Measurements from ENCODE around the gene ZC3H7B. TPM values are rescaled to one million over a fixed set of nuclear protein-coding genes. Genes with fewer than 3 reads are reported as not detected.

ZC3H7B gene
- total RNA-seq, 1 donor from 2014 or later: 58.2 TPM

GRCh38 chr22:41367039-41367679 lies 65.8 kb downstream of the ZC3H7B start:
- Mint-ChIP-seq H3K4me1 (no peaks in the 10 kb centered on the region), H3K4me3 (no peak overlapping the region), H3K27me3 (peaks cover 8% of the 10 kb centered on the region), H3K36me3 (ENCODE audit: low read depth) (no peaks in the 10 kb centered on the region), H3K9me3 (no peaks in the 10 kb centered on the region), H3K27ac (no peak overlapping the region)
- ChIA-PET POLR2A (no interaction called here), CTCF (no interaction called here)
- intact Hi-C loops (cut with micrococcal nuclease): no loop called here
- no peak for TF ChIP-seq CTCF (IDR thresholded peaks at IDR 0.05)
- ATAC-seq (ENCODE audit: low read depth) (no peak), DNase-seq (no peak)

- POLR2A ChIA-PET: interaction anchor here (0.6 kb wide), 1 partner anchor 89 kb away, joined by 3 read pairs; no protein-coding TSS in a partner anchor
- Mint-ChIP-seq H3K9me3 (no peaks in the 10 kb centered on the region), H3K4me1 (no peaks in the 10 kb centered on the region), H3K36me3 (ENCODE audit: low read depth) (no peaks in the 10 kb centered on the region), H3K27me3 (peaks cover 8% of the 10 kb centered on the region), H3K27ac (no peak overlapping the region), H3K4me3 (no peak overlapping the region)
- no peak for TF ChIP-seq CTCF (IDR thresholded peaks at IDR 0.05)
- no peak for DNase-seq
- no peak for ATAC-seq (ENCODE audit: low read depth)
- intact Hi-C loops (cut with micrococcal nuclease): no loop called here
- CTCF ChIA-PET: no interaction called here
Measured at GRCh38 chr22:41367680-41368542, 66.6 kb downstream of the ZC3H7B start.

GRCh38 chr22:41368543-41369423 lies 67.5 kb downstream of the ZC3H7B start:
- no peak for DNase-seq
- H3K4me1 Mint-ChIP-seq: no peaks in the 10 kb centered on the region
- no peak overlapping the region for H3K27ac Mint-ChIP-seq
- H3K4me3 Mint-ChIP-seq: no peak overlapping the region
- H3K9me3 Mint-ChIP-seq: no peaks in the 10 kb centered on the region
- no peak for TF ChIP-seq CTCF (IDR thresholded peaks at IDR 0.05)
- intact Hi-C loops (cut with micrococcal nuclease): no loop called here
- ChIA-PET CTCF (no interaction called here), POLR2A (no interaction called here)
- no peaks in the 10 kb centered on the region for H3K36me3 Mint-ChIP-seq (ENCODE audit: low read depth)
- no peak for ATAC-seq (ENCODE audit: low read depth)
- H3K27me3 Mint-ChIP-seq: peaks cover 8% of the 10 kb centered on the region

- Mint-ChIP-seq H3K27ac (no peak overlapping the region), H3K4me1 (no peaks in the 10 kb centered on the region), H3K36me3 (ENCODE audit: low read depth) (no peaks in the 10 kb centered on the region), H3K27me3 (peaks cover 8% of the 10 kb centered on the region), H3K9me3 (no peaks in the 10 kb centered on the region), H3K4me3 (no peak overlapping the region)
- ChIA-PET POLR2A (no interaction called here), CTCF (no interaction called here)
- intact Hi-C loops (cut with micrococcal nuclease): no loop called here
- TF ChIP-seq CTCF (IDR thresholded peaks at IDR 0.05): no peak
- no peak for ATAC-seq (ENCODE audit: low read depth)
- no peak for DNase-seq
Measured at GRCh38 chr22:41369424-41369745, 68.1 kb downstream of the ZC3H7B start.

- CTCF ChIA-PET: no interaction called here
- DNase-seq (no peak), ATAC-seq (ENCODE audit: low read depth) (no peak)
- no peaks in the 10 kb centered on the region for H3K4me1 Mint-ChIP-seq
- H3K36me3 Mint-ChIP-seq (ENCODE audit: low read depth): no peaks in the 10 kb centered on the region
- no peaks in the 10 kb centered on the region for H3K9me3 Mint-ChIP-seq
- no peak overlapping the region for H3K4me3 Mint-ChIP-seq
- peaks cover 8% of the 10 kb centered on the region for H3K27me3 Mint-ChIP-seq
- H3K27ac Mint-ChIP-seq: no peak overlapping the region
- intact Hi-C loops (cut with micrococcal nuclease): no loop called here
- no peak for TF ChIP-seq CTCF (IDR thresholded peaks at IDR 0.05)
- POLR2A ChIA-PET: interaction anchor here (0.7 kb wide), 1 partner anchor 199 kb away, joined by 4 read pairs; no protein-coding TSS in a partner anchor
Measured at GRCh38 chr22:41369837-41370236, 68.5 kb downstream of the ZC3H7B start.
